ENCODE measurements around the gene TTLL9.
"Not testable (repeated sequence)": the region's sequence is repeated elsewhere in the genome, so short reads cannot be mapped to it uniquely, and the experiment has no call there.

Gene TTLL9

DNA sequence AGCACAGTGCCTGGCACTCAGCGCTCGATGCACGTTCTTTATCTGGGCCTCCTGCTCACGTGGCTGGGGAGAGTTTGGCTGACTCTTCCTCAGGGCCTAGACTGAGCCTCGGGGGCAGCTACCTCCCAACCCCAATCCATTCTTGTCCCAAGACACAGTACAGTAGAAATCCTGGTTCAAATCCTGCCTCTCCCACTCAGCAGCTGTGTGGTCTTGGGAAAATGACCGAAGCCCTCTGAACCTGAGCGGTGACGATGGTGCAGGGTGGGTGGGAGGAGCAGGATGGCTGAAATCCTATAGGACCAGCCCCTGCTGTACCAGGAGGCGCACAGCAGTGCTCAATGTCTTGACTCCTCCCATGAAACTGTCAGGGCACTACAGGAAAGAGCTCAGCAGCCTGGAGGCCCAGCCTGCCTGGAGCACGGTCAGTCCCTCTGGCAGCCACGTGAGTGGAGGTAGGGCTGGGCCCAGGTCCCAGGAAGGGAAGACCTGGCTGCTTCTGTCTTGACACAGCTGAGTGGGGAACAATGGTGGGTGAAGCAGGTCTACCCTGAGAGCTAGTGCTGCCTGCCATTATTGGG, 49.9 kb downstream of the TTLL9 start:
- DNase-seq = no peak

DNA sequence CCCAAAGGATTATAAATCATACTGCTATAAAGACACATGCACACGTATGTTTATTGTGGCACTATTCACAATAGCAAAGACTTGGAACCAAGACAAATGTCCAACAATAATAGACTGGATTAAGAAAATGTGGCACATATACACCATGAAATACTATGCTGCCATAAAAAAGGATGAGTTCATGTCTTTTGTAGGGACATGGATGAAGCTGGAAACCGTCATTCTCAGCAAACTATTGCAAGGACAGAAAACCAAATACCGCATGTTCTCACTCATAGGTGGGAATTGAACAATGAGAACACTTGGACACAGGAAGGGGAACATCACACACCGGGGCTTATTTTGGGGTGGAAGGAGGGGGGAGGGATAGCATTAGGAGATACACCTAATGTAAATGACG, 51.0 kb downstream of the TTLL9 start:
- DNase-seq = not testable (repeated sequence)

DNA sequence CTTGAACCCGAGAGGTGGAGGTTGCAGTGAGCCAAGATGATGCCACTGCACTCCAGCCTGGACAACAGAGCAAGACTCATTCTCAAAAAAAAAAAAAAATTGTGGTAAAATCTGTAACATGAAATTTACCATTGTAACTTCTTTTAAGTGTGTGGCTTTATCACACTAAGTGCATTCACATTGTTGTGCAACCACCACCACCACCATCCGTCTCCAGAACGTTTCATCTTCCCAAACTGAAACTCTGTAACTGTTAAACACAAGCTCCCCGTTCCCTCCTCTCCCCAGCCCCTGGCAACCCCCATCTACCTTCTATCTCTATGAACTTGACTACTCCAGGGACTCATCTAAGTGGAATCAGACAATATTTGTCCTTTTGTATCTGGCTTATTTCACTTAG, 51.7 kb downstream of the TTLL9 start:
- no peak for DNase-seq

DNA sequence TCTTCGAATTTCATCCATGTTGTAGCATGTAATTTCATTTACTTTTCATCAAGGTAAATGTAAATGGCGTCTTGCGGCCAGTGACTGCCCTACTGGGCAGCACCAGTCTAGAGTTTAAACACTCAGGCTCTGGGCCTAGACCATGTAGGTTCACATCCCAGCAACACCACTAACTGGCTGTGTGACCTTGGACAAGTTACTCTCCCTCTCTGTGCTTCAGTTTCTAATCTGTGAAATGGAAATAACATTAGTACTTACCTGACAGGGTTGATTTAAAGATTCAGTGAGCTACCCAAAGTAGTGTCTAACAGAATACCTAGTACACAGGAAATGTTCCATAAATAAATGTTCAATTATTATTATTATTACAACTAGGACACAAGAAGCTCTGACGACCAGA, 52.2 kb downstream of the TTLL9 start:
- no peak for DNase-seq

DNA sequence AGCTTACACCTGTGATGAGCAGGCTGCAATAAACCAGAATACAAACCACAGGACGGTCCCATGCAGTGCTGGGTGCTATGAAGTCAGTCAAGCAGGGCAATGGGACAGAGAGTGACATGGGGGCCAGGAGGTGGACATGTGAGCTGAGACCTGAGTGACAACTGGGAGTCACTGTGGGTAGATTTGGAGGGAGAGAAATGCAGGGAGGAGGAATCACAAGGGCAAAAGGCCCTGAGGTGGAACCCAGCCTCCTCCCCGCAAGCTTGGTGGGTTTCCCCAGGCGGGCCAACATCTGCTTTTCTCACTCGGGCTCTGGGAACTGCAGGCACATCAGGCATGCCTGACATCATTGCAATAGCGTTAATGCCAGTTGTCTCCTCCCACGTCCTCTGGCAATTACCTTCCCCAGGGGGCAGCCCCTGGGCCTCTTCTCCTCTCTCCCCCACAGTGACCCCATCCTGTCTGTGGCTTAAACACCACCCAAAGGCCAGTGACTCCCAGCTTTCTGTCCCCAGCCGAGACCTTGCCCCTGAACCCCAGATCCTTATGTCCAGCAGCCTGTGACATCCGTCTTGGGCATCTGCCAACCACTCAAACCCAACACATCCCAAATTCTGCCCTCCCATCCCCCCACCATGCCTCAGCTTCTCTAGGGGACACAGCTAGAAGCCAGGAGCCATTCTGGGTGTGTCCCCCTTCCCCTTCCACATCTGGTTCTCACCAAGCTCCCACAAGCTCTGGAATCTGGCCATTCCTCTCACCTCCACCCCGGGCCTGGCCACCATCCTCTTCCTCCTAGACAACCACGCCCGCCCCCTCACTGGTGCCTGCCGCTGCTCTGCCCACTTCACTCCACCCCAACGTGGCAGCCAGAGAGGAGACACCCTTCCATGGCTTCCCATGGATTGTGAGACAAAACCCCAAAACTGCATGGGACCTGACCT, 53.2 kb downstream of the TTLL9 start:
- DNase-seq = no peak

DNA sequence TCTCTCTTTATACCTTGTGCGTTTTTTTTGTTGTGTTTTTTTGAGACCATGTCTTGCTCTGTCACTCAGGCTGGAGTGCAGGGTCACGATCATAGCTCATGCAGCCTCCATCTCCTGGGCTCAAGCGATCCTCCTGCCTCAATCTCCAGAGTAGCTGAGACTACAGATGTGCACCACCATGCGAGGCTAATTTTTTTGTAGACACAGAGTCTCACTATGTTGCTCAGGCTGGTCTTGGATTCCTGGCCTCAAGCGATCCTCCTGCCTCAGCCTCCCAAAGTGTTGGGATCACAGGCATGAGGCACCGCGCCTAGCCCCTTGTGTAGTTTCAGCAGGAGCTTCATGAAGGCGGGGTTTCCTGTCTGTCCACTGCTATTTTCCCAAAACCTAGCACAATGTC, 54.1 kb downstream of the TTLL9 start:
- DNase-seq = no peak

DNA sequence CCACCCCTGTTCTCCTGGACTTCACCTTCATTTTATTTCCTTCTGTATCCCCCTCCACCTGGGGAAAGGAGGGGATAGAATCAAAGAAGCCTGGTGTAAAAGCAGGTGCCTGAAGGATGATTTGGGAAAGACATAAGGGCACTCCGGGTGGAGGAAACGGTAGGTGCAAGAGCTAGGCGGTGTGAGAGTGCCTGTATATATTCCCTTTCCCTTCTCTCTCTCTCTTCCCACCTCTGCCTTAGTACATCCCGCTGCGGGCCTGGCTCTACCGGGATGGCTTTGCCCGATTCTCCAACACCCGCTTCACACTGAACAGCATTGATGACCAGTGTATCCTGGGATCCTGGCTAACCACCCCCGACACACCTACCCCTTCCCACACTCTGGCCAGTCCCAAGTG, 55.2 kb downstream of the TTLL9 start:
- DNase-seq = no peak

DNA sequence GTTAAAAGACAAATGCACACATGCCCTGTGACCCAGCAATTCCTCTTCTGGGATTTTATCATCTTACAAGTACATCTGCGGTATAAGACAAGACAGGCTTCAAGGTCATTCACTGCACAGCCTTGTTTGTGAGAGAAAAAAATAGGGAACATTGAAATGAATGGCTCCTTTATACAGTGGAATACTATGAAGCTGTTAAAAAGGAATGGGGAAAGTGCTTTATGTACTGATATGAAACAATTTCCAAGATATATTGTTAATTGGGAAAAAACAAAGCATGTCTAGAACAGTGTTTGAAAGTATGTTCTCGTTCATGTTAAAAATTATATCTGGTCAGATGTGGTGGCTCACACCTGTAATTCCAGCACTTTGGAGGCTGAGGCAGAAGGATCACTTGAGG, 56.1 kb downstream of the TTLL9 start:
- DNase-seq = no peak

DNA sequence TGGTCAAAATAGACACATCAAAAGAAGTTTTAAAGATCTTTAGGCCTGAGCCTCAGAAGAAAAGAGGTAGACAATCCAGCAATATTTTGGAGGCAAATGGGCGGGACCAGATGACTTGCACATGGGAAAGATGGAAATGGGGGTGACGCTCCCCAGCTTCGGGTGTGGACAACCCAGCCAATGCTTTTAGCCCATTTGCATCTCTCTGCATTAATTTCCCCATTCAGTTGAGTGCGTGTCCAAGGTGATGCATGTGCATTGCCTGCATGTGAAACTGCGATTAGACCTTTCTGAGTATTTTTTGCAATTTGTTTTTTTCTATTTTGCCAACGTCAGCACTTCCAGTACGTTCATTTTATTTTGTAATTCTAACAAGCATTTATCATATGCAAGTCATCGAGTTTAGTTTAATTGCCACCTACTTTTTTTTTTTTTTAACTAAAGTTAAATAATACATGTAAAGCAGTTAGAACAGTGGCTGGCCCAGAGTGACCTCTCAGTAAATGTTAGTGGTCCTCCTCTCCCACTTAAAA, 57.3 kb downstream of the TTLL9 start:
- no peak for DNase-seq

DNA sequence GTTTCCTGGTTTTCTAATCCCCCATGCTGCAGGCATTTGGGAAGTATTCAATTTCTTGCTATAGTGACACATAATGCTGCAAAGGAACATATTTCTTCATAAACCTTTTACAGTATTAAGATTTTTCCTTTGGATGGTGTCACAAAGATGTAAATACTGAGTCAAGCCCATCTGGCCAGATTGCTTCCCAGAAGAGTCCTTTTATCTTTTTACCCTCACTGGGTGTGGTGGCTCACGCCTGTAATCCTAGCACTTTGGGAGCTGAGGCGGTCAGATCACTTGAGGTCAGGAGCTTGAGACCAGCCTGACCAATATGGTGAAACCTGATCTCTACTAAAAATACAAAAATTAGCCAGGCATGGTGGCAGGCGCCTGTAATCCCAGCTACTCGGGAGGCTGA, 59.2 kb downstream of the TTLL9 start:
- not testable (repeated sequence) for DNase-seq

DNA sequence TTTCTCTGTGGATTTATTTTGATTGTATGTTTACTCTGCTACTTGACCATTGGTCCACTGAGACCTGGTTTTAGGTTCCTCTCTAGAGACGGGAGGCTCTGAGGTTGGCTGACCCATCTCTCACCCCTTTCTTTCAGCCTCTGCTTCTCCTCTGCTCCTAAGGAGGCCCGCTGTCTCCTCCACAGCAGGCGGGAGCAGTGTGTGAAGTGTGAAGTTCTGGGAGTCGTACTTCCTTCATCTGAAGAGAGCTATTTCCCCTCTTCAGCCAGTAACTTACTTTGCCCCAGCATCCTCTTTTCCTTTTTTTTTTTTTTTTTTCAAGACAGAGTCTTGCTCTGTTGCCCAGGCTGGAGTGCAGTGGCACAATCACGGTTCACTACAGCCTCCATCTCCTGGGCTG, 60.3 kb downstream of the TTLL9 start:
- no peak for DNase-seq

DNA sequence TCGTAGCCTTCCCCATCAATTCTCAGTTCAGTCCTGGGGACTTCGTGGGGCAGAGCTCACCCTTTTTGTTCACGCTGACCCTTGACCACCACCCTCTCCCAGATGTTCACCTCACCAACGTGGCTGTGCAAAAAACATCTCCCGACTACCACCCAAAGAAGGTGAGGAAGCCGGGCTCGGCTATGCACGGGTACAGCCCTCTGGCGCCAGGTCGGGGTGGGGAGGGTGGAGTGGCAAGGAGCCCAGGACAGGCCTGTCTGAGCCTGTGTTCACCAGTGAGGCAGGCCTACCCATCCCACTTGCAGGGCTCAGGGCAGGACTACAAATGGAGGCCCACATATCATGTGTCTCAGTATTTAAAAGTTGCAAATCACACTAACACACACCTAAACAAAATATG, 63.3 kb downstream of the TTLL9 start:
- no peak for DNase-seq

DNA sequence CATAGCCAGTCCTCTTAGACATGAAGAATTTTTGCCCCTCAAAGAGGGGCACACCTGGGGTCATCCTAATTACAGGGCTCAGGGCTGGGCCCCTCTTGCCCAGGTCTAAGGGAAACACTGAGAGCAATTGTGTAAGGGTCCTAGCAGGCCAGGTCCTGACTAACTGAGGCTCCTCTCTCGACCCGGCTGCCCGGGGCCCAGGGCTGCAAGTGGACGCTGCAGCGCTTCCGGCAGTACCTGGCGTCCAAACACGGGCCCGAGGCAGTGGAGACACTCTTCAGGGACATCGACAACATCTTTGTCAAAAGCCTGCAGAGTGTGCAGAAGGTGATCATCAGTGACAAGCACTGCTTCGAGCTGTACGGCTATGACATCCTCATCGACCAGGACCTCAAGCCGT, 64.1 kb downstream of the TTLL9 start:
- DNase-seq = no peak

DNA sequence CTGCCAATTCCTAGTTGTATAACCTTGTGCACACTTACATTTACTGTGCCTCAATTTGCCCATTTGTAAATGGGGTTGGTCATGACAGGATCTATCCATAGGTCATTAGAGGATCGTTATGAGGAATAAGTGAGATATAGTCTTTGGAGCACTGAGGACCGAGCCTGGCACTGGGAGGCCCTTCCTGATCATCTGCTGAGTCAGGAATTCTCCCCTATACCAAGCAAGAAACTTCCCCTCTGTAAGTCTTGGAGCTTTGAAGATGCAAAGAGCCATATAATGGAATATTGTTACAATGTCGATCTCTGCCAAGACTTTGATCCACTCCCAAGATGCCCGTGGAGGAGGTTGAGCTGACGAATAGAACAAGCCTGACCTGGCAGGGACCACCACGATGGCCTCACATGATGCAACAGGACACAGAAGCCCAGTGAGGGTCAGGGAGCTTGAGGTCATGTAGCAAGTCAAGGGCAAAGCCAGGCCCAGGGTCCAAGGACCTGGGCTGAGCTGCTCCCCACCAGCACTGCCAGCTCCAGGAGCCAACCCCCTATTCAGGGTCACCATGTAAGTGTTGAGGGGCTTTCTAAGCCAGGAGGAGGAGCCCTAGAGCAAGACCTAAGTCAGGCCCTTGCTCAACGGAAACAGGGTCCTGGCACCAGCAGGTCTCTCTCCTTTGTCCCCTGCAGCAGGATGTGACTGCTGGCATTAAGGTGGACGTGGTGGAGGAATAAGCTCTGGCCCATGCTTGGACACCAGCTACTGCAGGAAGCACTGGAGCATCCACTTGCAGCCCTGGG, 64.7 kb downstream of the TTLL9 start:
- no peak for DNase-seq

DNA sequence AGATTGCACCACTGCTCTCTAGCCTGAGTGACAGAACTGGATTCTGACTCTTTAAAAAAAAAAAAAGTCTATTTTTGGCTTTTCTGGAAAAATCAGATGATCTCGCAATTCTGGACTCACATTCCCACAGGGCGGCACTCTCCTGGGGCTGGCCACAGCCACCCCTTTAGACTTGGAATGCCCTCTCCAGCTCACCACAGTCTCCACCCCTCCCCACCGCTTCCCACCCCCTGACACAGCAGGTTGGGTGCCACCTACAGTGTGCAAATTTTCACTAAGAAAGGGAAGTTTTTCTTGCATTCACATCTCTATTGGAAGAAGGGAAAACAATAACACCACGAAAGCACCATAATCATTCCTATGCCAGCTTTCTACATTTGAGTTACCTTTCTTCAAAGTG, 66.0 kb downstream of the TTLL9 start:
- no peak for DNase-seq

DNA sequence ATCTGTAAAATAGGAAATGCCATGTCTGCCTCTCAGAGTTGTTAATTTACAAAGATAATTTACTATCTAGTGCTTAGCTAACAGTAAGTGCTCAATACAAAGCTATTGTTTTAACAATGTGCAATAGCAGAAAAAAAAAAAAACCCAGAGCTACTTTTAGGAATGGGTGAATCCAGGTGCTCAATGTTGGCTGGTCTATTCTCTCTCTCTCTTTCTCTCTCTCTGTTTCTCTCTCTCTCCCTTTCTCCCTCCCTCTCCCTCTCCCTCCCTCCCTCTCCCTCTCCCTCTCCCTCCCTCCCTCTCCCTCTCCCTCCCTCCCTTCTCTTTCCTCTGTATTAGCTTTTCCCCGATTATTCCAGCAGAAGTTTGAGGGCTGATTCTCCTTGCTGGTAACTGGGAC, 67.4 kb downstream of the TTLL9 start:
- DNase-seq = no peak

DNA sequence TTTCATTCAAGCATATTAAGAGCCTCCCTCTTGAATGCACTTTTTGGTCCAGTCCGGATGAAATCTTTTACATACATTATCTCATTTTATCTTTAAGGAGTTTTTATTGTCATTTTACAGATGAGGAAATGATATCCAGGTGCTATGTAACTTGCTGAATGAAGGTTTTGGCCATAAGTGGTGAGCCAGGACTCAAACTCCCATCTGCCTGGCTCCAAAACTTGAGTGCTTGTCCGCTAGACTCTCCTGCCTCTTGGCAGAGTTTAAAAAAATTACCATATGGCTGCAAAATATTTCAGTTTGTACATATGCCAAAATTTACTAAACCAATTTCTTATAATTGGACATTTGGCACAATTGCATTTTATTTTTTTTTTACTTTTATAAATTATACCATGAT, 69.2 kb downstream of the TTLL9 start:
- no peak for DNase-seq

DNA sequence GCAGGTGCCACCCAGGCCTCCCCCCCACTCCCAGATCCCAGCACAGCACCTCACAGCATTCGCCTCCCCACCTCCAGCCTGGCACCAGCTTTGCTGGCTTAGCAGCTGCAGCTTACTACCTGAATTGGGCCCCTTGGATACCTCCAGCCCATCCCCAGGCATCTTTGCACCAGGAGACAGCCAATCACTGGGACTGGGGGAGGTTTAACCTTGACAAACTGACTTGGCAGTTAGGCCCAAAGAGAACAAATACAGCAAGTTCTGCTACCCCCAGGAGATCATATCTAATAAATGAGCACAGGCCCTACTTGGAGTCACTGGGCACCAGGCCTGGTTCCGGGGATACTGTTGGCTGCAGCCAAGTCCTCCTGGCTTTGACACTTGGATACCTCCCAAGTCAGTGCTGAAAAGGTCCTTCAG, 72.6 kb downstream of the TTLL9 start:
- no peak for DNase-seq

DNA sequence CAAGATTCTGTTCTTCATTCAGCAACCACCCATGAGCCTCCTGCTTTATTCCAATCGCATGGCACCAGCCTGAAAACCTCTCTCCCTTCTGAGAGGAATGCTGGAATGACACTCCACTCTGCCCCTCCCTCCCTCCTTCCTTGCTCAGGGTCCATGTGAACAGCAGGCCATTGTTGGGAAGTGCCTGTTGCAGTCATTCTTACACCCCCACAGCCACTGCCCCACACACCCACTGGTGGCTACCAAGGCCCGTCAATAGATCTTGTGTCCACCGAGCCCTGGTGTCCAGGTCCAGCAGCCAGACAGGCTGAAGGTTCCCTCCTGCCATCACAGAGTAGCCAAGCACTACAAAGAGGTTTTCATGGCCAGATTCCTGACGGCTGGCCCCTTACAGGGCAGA, 74.9 kb downstream of the TTLL9 start:
- no peak for DNase-seq

DNA sequence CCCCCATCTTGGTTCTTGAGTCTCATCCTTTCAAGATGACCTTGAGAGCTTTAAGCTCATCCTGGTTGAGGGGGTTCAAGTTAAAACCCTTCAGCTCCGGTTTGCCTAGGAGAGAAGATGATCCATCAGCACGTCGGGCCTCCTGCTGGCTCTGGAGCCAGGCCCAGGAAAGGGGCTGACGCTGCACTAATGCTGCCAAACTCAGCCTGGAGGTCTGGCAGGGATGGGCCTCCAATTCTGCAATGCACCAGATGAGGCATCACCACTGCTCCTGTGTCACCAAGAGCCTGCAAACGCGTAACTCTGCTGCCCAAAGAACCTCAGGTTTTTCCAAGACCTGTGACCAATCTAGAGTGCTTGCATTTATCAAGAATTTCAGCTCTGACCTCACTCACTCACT, 75.4 kb downstream of the TTLL9 start:
- no peak for DNase-seq

DNA sequence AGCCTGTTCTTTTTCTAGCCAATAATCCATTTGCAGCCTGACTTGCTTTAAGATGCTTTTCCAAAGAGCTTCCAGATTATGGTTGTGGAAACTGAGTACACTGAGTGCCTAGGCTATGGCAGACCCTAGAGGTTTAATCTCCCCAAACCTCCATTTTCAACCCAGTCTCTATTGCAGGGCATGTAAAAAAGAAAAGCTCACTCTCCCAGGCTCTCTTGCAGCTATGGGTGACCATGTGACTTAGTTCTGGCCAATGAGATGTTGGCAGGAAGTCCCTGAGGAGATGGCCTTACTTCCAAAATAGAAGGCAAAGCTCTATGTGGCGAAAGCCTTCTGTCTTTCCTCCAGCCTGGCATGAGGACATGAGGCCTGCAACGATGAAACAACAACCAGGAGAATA, 77.6 kb downstream of the TTLL9 start:
- no peak for DNase-seq

DNA sequence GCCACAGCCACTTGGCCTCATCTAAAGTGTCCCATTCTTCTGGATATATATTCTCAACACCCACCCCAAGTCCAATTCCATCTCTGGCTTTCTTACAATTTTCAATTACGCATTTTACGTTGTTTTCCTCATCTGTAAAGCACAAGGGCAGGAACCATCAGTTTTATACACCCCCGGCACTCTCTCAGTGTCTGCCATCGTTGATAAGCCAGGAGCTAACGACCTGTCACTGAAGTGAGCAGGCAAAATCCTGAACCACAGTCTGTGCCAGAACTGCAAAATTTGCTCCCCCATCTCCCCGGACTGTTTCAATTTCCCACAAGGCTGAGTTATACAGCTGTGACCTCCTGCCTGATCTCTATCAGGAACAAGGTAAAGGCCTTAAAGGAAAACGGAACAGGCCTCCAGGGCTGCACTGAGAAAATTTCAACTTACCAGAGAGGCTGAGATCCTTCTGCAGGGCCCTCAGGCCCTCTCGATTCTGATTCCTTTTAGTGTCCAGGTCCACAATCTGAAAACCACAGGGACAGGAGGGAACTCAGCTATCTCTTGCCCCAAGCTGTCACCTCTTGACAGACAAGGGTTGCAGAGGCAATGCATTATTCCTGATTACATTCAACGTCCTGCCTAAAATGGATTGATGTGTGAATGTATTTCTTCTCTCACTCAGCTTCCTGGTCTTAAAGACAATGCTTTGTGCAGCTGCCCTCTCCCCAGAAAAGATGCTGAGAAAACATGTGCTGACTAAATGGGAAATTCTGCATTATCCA, 79.6 kb downstream of the TTLL9 start:
- DNase-seq = no peak

DNA sequence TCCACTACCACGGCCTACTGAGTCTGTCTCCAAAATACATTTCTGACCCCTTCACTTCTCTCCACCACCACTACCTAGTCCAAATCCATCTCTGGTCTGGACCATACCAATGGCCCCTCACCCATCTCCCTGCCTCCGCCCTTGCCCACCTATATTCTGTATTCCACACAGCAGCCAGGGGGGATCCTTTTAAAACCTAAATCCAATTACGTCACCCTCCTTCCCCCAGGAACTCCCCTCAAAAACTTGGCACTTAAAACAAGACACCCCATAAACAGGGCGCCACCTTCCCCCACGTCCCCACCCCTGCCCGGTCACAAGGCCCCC, 80.7 kb downstream of the TTLL9 start:
- DNase-seq = no peak
